ENCODE measurements around the gene FADS2.

The FADS2 gene

DNA sequence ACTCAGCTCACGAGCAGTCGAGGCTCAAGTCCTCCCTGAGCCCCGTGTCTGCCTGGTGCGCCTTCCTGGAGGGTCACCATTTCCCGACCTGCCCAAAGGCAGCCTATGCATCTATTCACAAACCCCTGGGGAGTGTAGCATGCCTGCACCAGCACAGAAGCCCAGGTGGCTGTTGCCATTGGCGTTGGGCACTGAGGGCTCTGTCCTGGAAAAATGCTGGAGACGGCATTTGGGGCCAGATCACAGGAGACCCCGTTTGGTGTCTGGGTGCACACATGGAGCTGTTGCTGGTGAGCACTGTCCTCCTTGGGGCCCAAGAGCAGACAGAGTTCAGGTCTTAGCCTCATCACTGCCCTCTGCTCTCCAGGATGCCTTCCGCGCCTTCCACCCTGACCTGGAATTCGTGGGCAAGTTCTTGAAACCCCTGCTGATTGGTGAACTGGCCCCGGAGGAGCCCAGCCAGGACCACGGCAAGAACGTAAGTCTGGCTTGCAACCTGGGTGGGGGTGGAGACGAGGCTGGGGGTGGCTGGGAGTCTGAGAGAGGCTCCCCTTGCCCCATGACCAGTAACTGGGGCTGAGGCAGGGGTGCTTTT is 9.4 kb downstream of the FADS2 start:
- CTCF ChIA-PET = no interaction called here

DNA sequence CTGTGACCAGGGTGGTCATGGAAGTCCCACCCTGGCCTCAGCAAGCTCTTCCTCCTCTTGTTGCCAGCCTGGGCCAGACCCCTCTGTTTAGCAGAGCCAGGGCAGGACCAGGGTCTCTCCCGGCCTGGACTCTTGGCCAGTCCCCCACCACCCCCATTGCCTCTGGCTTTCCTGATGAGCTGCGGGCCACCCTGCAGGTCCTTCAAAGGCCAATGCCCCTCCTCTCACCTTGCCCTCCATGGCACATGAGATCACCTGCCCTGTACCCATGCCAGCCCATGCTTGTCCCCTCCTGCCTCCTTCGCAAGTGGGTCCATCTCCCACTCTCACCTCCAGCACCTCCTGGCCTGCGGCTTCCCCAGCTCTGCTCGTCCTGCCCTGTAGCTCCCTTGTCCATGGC is 10.4 kb downstream of the FADS2 start:
- POLR2A ChIA-PET = no interaction called here
- no peak for DNase-seq (ENCODE audit: extremely low spot score)
- no peak for TF ChIP-seq NFRKB (IDR thresholded peaks at IDR 0.05)
- TF ChIP-seq CTBP1 (IDR thresholded peaks at IDR 0.05; ENCODE audit: borderline replicate concordance) = no peak
- no peak for TF ChIP-seq FOXK2 (IDR thresholded peaks at IDR 0.05)
- TF ChIP-seq FOXM1 (IDR thresholded peaks at IDR 0.05; ENCODE audit: borderline replicate concordance) = no peak
- no peak for TF ChIP-seq ZNF384 (IDR thresholded peaks at IDR 0.05)
- no peak for TF ChIP-seq ELF4 (IDR thresholded peaks at IDR 0.05)
- TF ChIP-seq ARNT (IDR thresholded peaks at IDR 0.05) = no peak
- TF ChIP-seq SP1 (IDR thresholded peaks at IDR 0.05) = no peak
- CTCF ChIA-PET = no interaction called here

More for the DNA sequence above, 9.4 kb downstream of the FADS2 start:
- DNase-seq (ENCODE audit: extremely low spot score) = no peak
- POLR2A ChIA-PET = interaction anchor here (0.9 kb wide), 1 partner anchor 21 kb away, joined by 3 read pairs; the partner anchor contains the start of gene FADS1
- TF ChIP-seq L3MBTL2 (conservative IDR thresholded peaks at IDR 0.05) (no peak), FOXK2 (IDR thresholded peaks at IDR 0.05) (no peak), ARNT (IDR thresholded peaks at IDR 0.05) (no peak), SP1 (IDR thresholded peaks at IDR 0.05) (no peak), HDGF (IDR thresholded peaks at IDR 0.05; ENCODE audit: borderline replicate concordance) (no peak), BHLHE40 (IDR thresholded peaks at IDR 0.05; ENCODE audit: borderline replicate concordance) (no peak), TARDBP (IDR thresholded peaks at IDR 0.05) (no peak), CTBP1 (IDR thresholded peaks at IDR 0.05; ENCODE audit: borderline replicate concordance) (no peak), LEF1 (IDR thresholded peaks at IDR 0.05; ENCODE audit: borderline replicate concordance) (no peak), ELF4 (IDR thresholded peaks at IDR 0.05) (no peak), ZNF384 (IDR thresholded peaks at IDR 0.05) (no peak), FOXA1 (IDR thresholded peaks at IDR 0.05) (no peak)

DNA sequence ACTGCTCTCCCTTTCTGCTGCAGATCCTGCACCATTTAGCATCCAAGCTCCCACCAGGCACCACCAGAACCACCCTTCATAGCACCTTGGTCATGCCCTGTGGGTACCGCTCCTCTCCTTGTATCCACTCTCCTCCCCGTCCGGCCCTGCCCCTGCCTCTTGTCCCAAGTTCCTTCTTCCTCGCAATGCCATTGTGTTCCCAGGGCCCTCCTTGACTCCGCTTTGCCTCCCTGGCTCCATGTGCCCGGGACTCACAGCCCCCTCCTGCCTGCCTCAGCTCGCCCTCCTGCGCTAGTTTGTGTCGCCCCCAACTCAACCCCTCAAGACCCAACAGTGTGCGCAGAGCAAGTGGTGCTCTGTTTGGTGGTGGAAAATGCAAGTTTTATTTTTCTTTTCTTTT is 10.8 kb downstream of the FADS2 start:
- no peak for TF ChIP-seq L3MBTL2 (conservative IDR thresholded peaks at IDR 0.05)
- ChIA-PET POLR2A (no interaction called here), CTCF (no interaction called here)
- no peak for DNase-seq (ENCODE audit: extremely low spot score)

DNA sequence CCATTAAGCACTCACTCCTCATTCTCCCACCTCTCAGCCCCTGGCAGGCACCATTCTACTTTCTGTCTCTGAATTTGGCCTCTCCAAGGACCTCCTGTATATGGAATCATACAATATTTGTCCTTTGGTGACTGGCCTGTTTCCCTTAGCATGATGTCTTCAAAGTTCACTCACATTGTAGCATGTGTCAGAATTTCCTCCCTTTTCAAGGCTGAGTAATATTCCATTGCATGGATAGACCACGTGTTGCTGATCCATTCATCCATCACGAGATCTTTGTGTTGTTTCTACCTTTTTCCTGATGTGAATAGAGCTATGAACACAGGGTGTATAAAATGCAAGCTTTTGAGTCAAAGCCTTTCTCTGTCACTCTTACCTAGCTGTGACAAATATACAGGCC is 11.6 kb downstream of the FADS2 start:
- ChIA-PET POLR2A (no interaction called here), CTCF (no interaction called here)
- TF ChIP-seq FOXK2 (IDR thresholded peaks at IDR 0.05) (no peak), NFRKB (IDR thresholded peaks at IDR 0.05) (no peak), FOXM1 (IDR thresholded peaks at IDR 0.05; ENCODE audit: borderline replicate concordance) (no peak), BHLHE40 (IDR thresholded peaks at IDR 0.05; ENCODE audit: borderline replicate concordance) (no peak)
- TF ChIP-seq, protein P1, sequence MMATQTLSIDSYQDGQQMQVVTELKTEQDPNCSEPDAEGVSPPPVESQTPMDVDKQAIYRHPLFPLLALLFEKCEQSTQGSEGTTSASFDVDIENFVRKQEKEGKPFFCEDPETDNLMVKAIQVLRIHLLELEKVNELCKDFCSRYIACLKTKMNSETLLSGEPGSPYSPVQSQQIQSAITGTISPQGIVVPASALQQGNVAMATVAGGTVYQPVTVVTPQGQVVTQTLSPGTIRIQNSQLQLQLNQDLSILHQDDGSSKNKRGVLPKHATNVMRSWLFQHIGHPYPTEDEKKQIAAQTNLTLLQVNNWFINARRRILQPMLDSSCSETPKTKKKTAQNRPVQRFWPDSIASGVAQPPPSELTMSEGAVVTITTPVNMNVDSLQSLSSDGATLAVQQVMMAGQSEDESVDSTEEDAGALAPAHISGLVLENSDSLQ (IDR thresholded peaks at IDR 0.05) = no peak
- no peak for DNase-seq (ENCODE audit: extremely low spot score)

DNA sequence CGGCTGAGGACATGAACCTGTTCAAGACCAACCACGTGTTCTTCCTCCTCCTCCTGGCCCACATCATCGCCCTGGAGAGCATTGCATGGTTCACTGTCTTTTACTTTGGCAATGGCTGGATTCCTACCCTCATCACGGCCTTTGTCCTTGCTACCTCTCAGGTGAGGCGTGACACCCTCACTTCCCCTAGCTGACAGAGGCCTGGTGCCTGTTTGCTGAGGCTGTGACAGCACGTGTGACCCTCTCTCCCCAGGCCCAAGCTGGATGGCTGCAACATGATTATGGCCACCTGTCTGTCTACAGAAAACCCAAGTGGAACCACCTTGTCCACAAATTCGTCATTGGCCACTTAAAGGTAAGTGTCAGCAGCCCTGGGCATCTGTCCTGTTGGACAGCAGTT is 12.3 kb downstream of the FADS2 start:
- CTCF ChIA-PET = no interaction called here
- POLR2A ChIA-PET = no interaction called here
- TF ChIP-seq CTBP1 (IDR thresholded peaks at IDR 0.05; ENCODE audit: borderline replicate concordance) = no peak
- TF ChIP-seq L3MBTL2 (conservative IDR thresholded peaks at IDR 0.05) = no peak
- TF ChIP-seq ARNT (IDR thresholded peaks at IDR 0.05) = no peak
- no peak for TF ChIP-seq FOXA1 (IDR thresholded peaks at IDR 0.05)
- TF ChIP-seq BHLHE40 (IDR thresholded peaks at IDR 0.05; ENCODE audit: borderline replicate concordance) = no peak
- no peak for TF ChIP-seq HDGF (IDR thresholded peaks at IDR 0.05; ENCODE audit: borderline replicate concordance)
- TF ChIP-seq SUZ12 (IDR thresholded peaks at IDR 0.05) = no peak
- no peak for TF ChIP-seq SP1 (IDR thresholded peaks at IDR 0.05)
- no peak for TF ChIP-seq FOXK2 (IDR thresholded peaks at IDR 0.05)
- TF ChIP-seq NFRKB (IDR thresholded peaks at IDR 0.05) = no peak
- no peak for TF ChIP-seq TARDBP (IDR thresholded peaks at IDR 0.05)
- TF ChIP-seq LEF1 (IDR thresholded peaks at IDR 0.05; ENCODE audit: borderline replicate concordance) = no peak
- TF ChIP-seq, protein P1 (IDR thresholded peaks at IDR 0.05) = no peak
- no peak for TF ChIP-seq FOXM1 (IDR thresholded peaks at IDR 0.05; ENCODE audit: borderline replicate concordance)
- TF ChIP-seq ZNF384 (IDR thresholded peaks at IDR 0.05) = no peak
- no peak for TF ChIP-seq ELF4 (IDR thresholded peaks at IDR 0.05)
- DNase-seq (ENCODE audit: extremely low spot score) = no peak

DNA sequence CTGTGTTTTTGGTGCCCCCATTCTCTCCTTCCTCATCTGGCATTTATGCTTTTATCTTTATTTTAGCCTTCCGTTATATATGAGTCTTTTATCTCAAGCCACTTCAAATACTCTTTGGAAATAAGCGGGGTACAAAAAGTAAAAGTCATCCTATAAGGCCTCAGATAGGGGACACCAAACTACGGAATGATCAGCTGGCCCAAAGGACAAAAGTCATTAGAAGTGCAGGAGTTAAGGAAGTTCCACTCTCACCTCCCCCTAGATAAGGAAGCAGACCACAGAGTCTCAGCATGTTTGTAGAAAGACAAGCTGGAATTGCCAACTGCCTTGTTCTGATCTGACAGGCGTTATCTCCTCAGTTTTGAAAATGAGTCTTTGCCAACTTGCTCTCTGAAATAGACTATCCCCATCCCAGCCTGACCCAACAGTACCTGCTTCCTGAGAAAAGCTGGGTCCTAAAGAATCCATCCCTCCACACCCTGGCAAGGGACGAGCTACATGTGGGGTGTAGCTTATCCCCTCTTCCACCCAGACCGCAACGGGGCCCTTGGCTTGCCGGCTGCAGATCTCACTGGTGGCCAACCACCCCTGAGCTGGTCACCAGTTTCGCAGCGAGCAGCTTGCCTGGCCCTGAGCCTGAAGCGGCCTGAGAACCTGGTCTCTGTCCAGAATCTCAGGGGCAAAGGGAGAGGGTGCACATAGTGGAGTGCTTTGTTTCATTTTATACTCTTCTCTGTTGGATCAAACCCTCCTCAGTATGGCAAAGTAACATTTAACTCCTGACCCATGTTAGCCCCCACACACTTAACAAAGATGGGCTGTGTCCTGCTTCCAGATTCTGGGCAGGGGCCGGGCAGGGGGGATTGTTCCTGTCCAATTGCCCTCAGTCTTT is 13.8 kb downstream of the FADS2 start:
- CTCF ChIA-PET = interaction anchor here (0.9 kb wide), 1 partner anchor 106 kb away, joined by 3 read pairs; no protein-coding TSS in a partner anchor
- POLR2A ChIA-PET = no interaction called here
- TF ChIP-seq ELF4 (IDR thresholded peaks at IDR 0.05) (no peak), NFRKB (IDR thresholded peaks at IDR 0.05) (no peak)
- DNase-seq (ENCODE audit: extremely low spot score) = no peak

DNA sequence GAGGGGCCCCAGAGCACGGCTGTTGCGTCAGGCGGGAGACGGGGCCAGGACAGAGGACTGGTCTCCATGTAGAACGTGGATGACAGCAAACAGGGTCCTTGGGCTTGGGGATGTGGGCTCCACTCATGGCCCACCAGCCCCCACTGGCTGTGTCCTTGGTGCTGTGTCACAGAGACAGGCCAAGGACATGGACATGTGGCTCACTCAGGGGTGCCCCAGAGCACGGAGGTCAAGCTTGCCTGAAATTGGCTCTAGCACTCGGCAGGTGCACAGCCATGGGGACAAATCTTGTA is 14.4 kb downstream of the FADS2 start:
- no peak for DNase-seq (ENCODE audit: extremely low spot score)
- ChIA-PET CTCF (no interaction called here), POLR2A (no interaction called here)
- no peak for TF ChIP-seq ELF4 (IDR thresholded peaks at IDR 0.05)
- no peak for TF ChIP-seq HDGF (IDR thresholded peaks at IDR 0.05; ENCODE audit: borderline replicate concordance)
- TF ChIP-seq SP1 (IDR thresholded peaks at IDR 0.05) = no peak
- TF ChIP-seq NFRKB (IDR thresholded peaks at IDR 0.05) = no peak
- no peak for TF ChIP-seq FOXK2 (IDR thresholded peaks at IDR 0.05)
- TF ChIP-seq FOXM1 (IDR thresholded peaks at IDR 0.05; ENCODE audit: borderline replicate concordance) = no peak
- TF ChIP-seq TARDBP (IDR thresholded peaks at IDR 0.05) = no peak
- TF ChIP-seq ZNF384 (IDR thresholded peaks at IDR 0.05) = no peak
- no peak for TF ChIP-seq L3MBTL2 (conservative IDR thresholded peaks at IDR 0.05)
- TF ChIP-seq SUZ12 (IDR thresholded peaks at IDR 0.05) = no peak
- TF ChIP-seq, protein P1 (IDR thresholded peaks at IDR 0.05) = no peak
- no peak for TF ChIP-seq LEF1 (IDR thresholded peaks at IDR 0.05; ENCODE audit: borderline replicate concordance)
- no peak for TF ChIP-seq ARNT (IDR thresholded peaks at IDR 0.05)
- TF ChIP-seq BHLHE40 (IDR thresholded peaks at IDR 0.05; ENCODE audit: borderline replicate concordance) = no peak
- TF ChIP-seq FOXA1 (IDR thresholded peaks at IDR 0.05) = no peak
- no peak for TF ChIP-seq CTBP1 (IDR thresholded peaks at IDR 0.05; ENCODE audit: borderline replicate concordance)

Data from HEK293T (cell line).